Activated CD8-positive, alpha-beta memory T cell treated with anti-CD3 and anti-CD28 coated beads, Interleukin-2, amount 50 U/mL, for 1 hour (primary cell): ENCODE measurements around the gene CCT7.
A peak's percentile ranks its signal among the peaks of the same experiment; 100 is the strongest.

Experiments
- DNase-seq: peaks from one replicate; pipeline ENCODE4 v3.0.0-alpha.2; 2020; ENCODE audit errors: extremely low read depth

The CCT7 gene

DNA sequence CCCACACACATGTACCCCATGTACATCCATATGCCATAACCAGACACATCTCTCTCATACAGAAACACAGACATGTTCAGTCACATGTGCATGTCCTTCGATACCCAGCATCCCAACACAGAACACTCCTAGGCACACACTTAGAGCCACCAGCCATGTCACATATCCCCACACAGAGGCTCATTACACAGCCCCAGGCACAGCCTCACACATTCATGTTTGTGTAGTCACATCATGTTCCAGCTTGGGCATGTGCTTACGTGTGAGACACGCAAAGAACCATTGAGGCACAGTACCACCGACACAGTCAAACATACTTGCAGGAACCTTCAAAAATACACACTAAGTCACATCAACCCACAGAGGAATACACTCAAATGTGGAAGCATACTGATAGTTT is 32.9 kb downstream of the CCT7 start:
- no peak for DNase-seq

DNA sequence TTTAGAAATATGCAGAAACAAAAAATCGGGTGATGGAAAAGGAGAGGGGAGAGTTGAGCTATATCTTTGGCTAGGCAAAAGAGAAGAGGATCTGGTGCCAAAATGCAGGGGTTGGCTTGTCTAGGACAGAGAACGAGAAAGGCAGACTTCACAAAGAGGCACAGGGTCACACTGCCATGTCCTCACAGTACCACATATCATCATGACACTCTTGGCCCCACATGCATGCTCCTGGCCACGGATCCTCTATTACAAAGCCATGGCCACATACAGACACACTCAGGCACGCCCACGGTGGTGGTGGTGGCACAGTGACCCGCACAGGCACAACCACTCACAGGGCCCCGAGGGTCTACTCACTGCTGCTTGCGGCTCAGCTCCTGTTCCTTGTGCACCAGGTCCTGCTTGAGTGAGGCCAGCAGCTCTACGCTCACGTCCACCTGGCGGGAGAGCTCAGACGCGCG is 34.3 kb downstream of the CCT7 start:
- DNase-seq, result no peak

DNA sequence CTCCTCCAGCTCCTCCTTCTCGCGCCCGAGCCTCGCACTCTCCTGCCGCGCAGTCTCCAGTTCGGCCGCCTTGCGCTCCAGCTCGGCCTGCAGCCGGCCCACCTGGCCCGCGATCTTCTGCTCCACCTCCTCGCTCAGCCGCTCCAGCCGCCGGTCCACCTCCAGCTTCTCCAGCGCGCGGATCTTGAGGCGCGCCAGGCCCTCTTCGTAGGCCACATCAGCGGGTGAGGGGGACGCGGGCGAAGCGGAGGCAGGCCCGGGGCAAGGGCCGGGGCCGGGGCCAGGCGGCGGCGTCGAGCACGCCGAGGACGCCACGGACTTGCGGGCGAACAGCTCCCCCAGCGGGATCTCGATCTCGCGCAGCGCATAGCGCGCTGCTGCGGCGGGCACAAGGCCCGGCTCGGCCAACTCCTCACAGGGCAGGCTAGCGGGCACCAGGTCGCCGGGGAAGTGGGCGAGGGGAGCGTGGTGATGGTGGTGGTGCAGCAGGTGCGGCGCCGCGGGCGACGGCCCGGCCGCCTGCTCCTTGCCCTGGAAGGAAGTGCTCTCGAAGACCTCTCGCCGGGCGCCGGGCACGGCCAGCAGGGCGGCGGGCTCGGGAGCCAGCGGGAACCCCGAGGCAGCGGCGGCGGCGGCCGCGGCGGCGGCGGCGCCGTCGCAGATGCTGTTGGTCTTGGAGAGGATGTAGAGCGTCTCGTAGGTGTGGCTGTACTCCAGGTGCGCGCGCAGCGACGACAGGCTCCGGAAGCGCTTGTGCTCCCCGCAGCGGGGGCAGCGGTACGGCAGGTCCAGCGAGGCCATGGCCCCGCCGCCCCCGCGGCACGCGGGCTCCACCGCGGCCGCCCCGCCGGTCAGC is 35.0 kb downstream of the CCT7 start:
- DNase-seq, result peak; percentile 49

DNA sequence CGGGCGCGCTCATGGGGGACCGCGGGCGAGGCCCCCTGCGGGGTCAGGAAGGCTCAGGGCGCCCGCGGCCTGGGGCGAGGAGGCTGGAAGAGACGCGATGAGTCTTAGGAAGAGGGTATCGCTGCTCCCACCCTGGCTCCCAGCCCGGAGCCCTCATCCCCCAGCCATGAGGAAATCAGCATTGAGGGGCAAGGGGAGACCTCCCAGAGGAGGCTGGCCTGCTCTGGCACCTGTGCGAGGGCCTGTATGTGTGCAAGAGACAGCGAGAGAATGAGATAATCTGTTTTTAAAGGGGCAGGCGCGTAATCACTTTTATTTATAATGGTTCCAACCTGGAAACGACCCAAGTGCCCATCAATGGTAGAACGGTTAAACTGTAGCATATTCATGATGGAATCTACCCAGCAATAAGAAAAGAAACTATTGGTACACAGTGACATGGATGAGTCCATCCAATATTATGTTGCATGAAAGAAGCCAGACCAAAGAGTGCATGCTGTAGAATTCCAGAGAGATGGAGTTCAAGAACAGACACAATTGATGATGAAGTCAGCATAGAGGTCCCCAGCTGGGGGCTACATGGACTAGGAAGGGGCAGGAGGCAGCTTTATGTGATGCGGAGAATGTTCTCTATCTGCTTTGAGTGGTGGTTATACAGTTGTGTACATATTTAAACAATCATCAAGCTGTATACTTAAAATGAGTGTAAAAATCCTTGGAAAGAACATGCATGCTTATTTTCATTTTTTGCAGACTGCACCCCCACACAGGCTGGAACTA is 35.8 kb downstream of the CCT7 start:
- no peak for DNase-seq

DNA sequence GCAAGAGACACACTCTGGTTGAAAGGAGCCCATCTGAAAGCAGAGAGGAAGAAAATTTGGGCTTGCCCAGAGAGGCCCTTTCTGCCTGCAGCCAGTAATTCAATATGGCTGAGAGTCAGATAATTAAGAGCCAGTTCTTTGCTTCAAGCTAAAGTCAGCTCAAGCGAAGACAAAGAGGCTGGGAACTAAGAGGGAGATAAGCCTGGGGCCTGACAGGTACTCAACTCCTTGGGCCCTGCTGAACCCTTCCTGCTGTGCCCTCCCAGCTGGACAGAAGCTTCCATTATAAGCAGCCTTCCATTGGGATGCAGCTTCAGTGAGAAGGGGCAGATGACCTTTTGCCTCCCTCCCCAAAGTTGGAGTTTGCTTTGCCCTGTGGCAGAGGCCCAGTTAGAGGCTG is 38.2 kb downstream of the CCT7 start:
- DNase-seq, result no peak

DNA sequence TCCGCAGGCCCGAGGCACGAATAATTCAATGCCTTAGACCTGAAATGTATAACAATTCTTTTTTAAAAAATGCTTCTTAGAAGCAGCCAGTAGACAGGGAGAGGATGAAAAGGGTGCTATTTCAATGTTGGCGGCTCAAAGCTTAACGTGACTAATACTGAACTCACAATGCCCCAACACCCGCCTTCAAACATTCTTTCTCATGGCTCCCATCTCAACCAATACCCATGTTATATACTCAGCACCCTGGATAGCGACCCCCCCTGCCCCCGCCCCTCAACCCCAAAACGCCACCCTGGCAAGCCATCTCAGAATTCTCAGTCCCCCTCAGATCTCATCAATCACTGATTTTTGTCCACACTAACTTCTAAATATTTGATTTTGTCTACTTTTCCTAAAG is 45.7 kb downstream of the CCT7 start:
- DNase-seq, result no peak

DNA sequence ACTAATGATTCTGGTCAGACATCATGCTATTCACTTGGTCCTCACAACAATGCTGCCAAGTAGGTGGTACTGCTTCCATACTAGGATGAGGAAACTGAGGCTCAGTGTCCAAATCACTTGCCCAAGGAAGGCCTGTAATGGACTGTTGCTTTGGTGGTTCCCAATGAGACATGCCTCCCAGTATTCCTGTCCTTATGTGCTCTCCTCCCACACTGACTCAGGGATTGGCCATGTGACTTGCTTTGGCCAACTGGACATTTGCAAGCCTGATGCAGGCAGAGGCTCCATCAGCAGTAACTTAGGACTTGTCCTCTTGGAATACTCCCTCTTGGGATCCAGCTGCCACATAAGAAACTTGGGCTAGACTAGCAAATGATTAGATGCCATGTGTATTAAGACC is 47.1 kb downstream of the CCT7 start:
- DNase-seq, result no peak

DNA sequence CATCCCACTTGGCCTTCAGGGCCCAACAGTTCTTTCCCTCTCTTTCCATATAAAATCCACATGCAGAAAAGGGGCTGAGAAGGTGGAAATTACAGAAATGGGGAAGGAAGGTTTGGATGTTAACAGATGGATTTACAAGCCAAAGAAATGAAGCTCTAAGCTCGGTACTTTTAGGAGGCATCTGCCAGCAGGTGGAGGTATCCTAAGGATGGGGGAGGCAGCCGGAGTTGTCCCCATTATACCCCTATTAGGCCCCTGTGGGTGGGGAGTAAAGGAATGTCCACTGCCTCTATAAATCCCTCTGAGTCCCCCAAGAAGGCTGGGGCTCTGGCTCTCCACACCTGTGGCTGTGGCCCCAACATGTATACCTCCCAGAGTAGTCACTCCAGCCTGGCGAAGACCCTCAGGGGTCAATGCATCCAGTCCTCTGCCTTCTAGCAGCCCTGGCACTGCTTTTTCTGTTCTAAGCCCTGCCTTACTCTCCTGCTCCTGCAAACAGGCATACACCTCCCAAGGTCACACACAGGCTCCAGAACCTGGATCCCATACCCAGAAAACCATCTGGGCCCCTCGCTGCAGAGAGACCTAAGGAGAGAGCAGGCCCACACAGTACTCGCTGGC is 48.9 kb downstream of the CCT7 start:
- DNase-seq, result no peak

DNA sequence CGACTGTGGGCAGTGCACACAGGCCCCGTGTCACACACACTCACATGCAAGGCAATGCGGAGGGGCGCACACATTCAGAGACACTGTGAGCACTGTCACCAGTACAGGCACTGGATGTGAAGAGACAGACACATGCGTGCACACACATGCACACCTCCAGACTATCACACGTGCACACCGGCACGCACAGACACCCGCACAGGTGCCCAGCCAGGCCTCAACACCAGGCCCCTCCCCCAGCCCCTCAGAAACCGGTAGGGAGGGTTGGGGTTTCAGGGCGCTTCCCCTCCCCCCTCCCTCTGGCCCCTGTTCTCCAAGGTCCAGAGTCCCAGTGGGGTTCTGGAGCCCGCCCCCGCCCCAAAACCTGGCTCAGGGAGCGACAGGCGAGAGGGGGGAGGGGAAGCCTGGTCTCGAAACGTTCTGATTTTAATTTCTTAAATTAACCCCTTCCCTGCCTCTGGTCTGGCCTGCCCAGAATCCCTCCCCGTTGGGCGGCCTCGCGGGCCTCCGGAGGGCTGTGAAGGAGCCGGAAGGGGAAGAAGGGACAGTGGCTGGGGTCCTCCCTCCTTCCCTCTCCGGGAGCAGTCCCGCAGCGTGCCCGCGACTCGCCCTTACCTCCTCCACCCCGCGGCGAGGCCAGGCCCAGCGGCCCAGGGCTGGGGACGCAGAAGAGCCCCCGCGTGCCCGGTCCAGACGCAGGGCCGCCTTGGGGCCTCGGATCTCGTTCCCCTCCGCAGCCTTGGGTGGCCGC is 49.6 kb downstream of the CCT7 start:
- no peak for DNase-seq

DNA sequence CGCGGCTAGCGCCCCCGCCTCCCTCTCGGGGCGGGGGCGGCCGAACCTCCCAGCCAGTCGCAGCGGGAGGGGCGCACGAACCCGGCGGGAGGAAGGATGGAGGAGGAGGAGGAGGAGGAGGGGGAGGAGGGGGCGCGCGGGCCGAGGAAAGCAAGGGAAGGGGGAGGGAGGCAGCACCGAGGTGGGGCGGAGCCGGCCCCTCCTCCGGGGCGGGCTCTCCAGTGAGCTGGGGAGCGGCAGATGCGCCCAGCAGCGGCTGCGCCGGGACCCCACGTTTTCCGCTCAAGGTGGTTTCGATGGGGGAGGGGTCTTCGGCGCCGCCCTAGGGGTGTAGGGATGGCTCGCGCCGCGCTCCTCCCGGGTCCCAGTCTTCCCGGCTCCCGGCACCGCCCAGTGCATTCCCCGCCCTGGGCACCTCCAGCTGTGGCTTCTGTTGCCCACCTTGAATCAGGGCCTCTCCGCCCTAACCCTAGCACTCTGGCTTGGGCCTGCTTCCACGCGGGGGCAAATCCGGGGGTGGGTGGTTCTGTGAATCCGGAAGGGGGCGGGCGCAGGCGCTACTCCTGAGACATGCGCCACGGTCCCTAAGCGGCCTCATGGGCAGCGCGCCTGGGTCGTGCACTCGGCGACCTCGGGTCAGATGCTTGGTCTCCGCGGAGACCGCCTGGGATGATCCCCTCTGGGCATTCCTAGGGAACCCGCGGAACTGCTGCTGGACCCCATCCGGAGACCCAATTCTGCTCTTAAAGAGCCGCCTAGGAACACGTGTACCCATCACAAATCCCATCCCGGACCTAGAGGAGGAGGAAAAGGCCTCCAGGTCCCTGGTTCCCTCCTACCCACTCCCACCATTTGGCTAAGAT is 50.4 kb downstream of the CCT7 start, which contains the start of gene FBXO41:
FBXO41 (minus strand) TSS at position 183 of the 863 bp plus-strand sequence. CDS start 14,848 bp downstream, outside the sequence.
- DNase-seq, result no peak

DNA sequence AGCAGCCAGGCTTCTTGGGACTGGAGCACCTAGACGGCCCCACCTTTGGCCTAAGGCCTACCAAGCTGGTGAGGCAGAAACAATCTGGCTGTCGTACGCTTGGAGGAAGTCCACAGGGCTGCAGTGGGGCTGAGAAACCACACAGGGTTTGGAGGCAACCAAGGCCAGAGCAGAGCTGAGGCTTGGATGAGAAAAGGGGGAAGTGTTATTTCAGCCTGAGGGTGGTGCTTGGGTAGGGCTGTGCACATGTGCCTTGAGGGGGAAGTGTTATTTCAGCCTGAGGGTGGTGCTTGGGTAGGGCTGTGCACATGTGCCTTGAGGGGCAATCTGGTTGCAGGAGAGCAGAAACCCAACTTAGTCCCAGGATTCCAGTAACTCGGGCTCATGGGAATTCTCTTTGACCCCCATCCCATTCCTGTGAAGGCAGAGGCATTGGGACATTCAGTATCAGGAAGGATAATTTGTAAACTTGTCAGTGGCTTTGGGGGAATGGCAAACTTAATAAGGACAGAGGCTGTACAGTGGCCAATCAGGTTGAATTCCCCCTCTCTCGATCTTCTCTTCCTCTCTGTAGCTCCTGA is 51.1 kb downstream of the CCT7 start:
- no peak for DNase-seq

DNA sequence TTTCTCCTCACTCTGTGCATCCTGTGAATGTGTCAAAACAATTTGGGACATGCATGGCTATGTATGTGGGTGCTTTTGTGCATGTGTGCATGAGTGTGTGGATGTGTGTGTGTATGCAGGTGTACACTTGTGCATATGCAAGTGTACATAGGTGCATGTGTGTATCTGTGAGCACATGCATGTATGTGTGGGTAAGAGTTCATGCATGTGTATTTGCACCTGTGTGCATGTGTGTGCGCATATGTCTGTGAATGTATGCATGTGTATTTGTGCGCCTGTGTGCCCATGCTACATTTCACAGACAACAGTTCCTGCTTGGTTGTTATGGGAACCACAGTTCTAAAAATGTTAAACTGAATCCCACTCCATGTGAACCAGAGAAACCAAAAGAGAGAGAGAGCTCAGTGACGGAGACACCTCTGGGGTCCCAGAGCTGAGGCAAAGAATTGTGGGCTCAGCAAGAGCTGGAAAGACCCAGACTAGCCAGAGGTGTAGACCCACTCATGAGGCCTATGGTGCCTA is 52.1 kb downstream of the CCT7 start:
- DNase-seq, result no peak

DNA sequence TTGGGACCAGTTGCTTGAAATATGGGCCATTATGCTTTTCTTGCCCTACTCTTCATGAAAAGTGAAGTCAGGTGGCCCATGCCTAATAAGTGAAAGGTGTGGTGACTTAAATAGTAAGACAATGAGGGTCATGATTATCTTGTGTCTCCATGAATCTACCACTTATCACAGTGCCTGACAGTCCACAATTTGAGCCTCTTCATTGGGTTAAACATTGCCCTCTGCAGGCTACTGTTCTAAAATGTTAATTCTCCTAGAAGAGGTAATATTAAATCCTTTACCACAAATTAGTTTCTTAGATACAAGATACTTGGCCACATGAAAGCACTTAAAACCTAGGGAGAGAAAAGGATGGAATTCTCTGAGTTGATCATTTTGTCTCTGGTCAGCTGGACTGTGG is 55.2 kb downstream of the CCT7 start:
- DNase-seq, result no peak

DNA sequence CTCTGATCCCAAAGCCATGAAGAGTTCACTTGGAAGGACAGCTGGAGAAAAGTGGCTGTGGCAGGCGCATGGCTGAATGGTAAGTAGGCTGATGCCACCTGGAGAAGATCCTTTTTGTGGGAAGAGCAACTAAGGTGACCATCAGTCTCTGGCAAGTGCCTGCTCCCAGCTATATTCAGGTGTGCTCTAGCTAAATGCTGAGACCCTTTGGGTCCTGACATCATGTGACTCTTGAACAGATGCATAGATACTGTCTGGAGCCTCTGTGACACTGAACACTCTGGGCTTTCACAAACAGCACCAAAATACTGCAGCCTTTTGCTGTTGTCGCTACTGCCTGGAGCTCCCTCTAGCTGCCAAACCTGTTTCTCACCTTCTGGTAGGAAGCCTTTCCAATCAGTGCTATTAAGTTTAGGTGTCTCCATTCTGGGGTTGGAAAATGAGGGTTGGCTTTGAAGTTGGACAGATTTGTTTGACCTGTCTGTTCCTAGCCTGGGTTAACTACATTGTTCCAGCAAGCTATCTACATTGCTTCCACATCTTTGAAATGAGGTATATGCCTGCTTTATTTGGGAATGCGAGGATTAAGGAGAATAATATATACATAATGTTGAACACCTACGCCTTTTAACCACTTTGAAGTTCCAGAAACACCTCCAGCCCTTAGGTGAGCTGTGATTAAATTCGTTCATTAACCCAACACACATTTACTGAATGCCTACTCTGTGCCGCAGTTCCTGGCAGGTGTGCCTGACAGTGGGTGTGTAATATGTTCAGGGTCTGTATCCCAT is 56.1 kb downstream of the CCT7 start:
- DNase-seq, result no peak

DNA sequence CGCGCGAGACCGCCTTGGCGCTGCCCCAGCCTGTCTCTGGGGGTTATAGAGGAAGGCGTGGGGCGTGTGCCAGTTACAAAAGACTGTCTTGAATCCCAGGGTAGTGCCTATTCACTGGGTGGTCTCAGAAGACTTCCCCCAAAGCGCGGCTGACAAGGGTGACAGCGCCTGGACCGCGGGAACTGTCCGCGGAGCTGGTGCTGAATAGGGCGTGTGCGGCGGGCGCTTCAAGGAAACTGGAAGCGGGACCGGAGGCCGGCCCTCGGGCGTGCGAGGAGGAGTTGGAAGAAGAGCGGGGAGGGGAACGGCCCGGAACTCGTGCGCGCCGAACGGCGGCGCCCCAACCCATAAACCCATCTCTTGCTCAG is 57.0 kb downstream of the CCT7 start:
- DNase-seq, result no peak

DNA sequence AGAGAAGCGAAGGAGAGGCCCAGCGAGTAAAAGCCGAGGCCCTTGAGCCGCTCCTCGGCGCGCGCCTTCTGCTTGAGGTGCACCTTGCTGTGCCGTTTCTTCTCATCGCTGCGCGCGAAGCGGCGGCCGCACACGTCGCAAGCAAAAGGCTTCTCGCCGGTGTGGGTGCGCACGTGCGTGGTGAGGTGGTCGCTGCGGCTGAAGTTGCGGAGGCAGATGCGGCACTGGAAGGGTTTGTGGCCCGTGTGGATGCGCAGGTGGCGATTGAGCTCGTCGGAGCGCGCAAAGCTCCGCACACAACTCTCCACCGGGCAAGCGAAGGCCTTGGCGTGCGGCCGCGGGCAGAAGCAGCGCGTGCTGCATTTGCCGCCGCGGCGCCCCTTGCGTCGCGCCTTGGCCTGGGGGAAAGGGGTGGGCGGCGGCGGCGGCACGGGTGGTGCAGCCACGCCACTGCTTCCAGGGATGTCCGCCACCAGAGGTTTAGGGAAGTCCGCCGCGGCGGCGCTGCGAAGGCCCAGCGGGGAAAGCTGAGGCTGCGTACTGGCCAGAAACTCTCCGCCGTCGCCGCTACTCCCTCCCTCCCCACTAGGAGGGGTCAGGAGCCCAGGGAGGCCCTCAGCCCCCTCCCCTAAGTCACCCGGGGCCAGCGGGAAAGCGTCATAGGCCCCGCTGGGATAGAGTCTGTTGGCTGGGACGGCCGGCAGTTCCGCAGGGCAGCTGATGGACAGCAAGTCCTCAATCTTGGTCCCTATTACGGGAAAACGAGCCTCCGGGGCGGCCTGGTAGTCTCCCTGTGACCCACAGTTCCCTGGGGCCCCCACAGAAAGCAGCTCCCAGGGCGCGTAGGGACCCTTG is 57.6 kb downstream of the CCT7 start:
- no peak for DNase-seq

DNA sequence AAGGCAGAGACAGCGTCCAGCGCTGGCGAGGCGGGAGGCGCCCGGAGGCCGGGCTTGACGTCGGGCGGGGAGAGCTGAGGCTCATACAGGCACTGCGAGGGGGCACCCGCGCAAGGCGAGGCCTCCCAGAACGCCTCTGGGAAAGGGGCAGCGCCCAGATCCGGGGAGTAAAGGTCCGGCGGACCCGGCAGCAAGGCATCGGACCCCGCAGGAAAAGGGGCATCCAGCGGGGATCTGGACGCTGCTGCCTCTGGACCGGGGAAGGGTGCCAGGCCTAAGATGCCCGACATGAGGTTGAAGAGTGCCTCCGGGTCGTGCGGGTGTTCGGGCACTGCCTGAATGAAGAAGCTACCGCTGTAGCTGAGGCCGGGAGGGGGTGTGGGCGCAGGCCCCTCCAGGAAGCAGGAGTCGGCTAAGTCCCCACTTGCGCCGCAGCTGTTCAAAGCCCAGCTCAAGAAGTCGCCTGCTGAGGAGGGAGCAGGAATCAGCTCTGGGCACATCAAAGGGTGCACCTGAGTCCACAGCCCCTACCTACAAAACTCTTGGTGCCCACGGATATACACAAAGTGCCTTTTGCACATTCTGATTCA is 58.3 kb downstream of the CCT7 start:
- no peak for DNase-seq

DNA sequence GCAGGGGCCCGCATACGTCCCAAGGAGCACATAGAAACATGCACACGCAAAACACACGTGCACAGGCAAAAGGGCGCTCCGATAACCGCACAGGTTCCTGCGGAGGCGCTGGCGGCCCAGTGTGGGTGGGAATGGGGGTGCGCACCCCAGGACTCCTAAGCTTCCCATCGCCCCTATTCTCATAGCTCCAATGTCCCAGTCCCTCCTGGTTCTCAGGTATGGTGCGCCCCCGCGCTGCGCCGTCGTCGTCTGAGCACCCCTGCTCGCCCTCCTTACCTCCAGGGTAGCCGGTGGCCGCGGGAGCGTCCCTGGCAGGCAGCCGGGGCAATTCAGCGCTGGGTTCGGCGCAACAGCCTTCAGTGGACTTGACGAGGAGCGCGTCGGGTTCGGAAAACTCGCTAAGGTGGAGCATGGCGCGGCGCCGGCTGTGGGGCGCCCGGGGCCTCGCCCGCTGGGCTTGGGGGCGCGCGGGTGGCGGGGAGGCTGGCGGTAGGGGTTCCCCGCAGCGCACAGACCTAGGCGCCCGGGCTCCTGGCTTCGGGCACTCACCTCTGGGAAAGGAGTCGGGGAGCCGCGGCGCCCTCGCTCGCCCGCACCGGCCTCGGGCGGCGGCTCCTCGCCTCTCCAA is 58.9 kb downstream of the CCT7 start:
- DNase-seq, result no peak
